GM12878 (cell line): ENCODE results near the gene NECAB2.

Experiments used
- BRCA1 ChIP-seq: IDR thresholded peaks from 2 replicates; pipeline ENCODE4 v1.6.1; 2011; ENCODE audit warnings: low read depth, low read length, improper control_type of control experiment
- CBFB ChIP-seq: IDR thresholded peaks from 2 replicates; pipeline ENCODE4 v1.6.1; 2016; ENCODE audit warnings: antibody characterized with exemption, low read depth
- CHD1 ChIP-seq: IDR thresholded peaks from 2 replicates; pipeline ENCODE4 v1.6.1; 2012; ENCODE audit warnings: low read depth, low read length, improper control_type of control experiment
- FOXK2 ChIP-seq: fragments of 450-650 bp; IDR thresholded peaks from 2 replicates; pipeline ENCODE4 v1.6.1; 2017; ENCODE audit warnings: mild to moderate bottlenecking, moderate library complexity
- JUND ChIP-seq: IDR thresholded peaks from 2 replicates; pipeline ENCODE4 v1.6.1; 2012; ENCODE audit warnings: low read depth, mild to moderate bottlenecking, low read length, improper control_type of control experiment, moderate library complexity
- LARP7 ChIP-seq: fragments of 450-650 bp; IDR thresholded peaks from 2 replicates; pipeline ENCODE4 v1.6.1; 2017; ENCODE audit warnings: mild to moderate bottlenecking
- POLR2A ChIP-seq: IDR thresholded peaks from 2 replicates; pipeline ENCODE4 v1.6.1; 2011; ENCODE audit warnings: low read depth, mild to moderate bottlenecking, low read length
- RELA ChIP-seq: fragments of 450-650 bp; IDR thresholded peaks from 2 replicates; pipeline ENCODE4 v1.8.0; 2014; ENCODE audit warnings: borderline replicate concordance; ENCODE audit not compliant: partially characterized antibody
- RFX5 ChIP-seq: IDR thresholded peaks from 2 replicates; pipeline ENCODE4 v1.6.1; 2011; ENCODE audit warnings: low read depth, low read length, improper control_type of control experiment
- STAT1 ChIP-seq: fragments of 450-650 bp; conservative IDR thresholded peaks from 2 replicates; pipeline ENCODE4 v1.6.1; 2014; ENCODE audit warnings: antibody characterized with exemption, mild to moderate bottlenecking
- TARDBP ChIP-seq: IDR thresholded peaks from 2 replicates; pipeline ENCODE4 v1.6.1; 2016; ENCODE audit warnings: borderline replicate concordance
- ZBTB33 ChIP-seq: fragments of 450-650 bp; IDR thresholded peaks from 2 replicates; pipeline ENCODE4 v1.6.1; 2017; ENCODE audit warnings: mild to moderate bottlenecking
- TF ChIP-seq, protein P1 (sequence below), 3 experiments: IDR thresholded peaks in 2 of 3; conservative IDR thresholded peaks in 1 of 3; 2 replicates each; pipeline ENCODE4 v1.5.1; 2011; ENCODE audit warnings: low read depth in 3 of 3, low read length in 3 of 3, mild to moderate bottlenecking in 3 of 3, control low read depth in 2 of 3, moderate library complexity in 2 of 3, inconsistent platforms in 1 of 3, mixed read lengths in 1 of 3; ENCODE audit not compliant: control insufficient read depth in 2 of 3, insufficient read depth in 1 of 3; ENCODE audit errors: extremely low read depth in 1 of 3

DNA sequence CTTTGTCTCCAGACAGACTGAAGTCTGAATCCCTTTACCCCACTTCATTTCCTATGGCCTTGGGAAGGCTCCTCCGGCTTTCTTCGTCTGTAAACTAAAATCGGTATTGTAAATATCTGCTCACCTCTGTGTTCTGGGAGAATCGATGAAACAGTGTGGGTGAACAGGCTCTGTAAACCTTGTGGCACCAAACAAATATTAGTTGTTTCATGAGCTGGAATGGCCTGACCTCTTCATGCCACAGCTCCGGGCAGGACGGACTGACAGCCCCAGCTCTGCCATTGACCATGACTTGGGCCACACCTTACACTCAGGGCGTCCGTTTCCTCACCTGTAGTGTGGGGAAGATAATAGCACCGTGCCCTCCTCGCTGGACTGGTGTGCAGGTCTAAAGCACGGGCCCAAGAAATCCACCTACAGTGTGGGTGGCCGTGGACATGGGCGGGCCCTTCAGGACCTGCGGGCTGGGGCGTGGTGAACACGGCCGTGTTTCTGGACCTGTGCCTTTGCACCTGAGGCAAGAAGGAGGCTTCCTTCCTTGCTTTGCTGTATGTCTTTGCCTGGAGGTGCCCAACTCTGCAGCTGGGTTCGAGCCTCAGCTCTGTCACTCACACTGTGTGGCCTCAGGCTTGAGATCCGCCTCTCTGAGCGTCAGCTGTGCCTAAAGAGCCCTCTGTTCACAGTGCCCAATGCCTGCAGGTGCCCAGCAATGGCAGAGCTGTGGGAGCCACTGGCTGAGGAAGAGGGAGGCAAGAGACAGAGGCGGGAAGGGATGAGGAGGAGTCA lies 21.1 kb upstream of the NECAB2 start:
- no peak for TF ChIP-seq FOXK2
- TF ChIP-seq ZBTB33: no peak
- TF ChIP-seq, protein P1, sequence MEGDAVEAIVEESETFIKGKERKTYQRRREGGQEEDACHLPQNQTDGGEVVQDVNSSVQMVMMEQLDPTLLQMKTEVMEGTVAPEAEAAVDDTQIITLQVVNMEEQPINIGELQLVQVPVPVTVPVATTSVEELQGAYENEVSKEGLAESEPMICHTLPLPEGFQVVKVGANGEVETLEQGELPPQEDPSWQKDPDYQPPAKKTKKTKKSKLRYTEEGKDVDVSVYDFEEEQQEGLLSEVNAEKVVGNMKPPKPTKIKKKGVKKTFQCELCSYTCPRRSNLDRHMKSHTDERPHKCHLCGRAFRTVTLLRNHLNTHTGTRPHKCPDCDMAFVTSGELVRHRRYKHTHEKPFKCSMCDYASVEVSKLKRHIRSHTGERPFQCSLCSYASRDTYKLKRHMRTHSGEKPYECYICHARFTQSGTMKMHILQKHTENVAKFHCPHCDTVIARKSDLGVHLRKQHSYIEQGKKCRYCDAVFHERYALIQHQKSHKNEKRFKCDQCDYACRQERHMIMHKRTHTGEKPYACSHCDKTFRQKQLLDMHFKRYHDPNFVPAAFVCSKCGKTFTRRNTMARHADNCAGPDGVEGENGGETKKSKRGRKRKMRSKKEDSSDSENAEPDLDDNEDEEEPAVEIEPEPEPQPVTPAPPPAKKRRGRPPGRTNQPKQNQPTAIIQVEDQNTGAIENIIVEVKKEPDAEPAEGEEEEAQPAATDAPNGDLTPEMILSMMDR (IDR thresholded peaks at IDR 0.05 in 2 of 3, conservative IDR thresholded peaks at IDR 0.05 in 1 of 3; ENCODE audit: control insufficient read depth in 2 of 3, extremely low read depth in 1 of 3, insufficient read depth in 1 of 3, low read depth in 3 of 3, low read length in 3 of 3): no peak
- no peak for TF ChIP-seq RELA
- no peak for TF ChIP-seq JUND
- no peak for TF ChIP-seq TARDBP
- TF ChIP-seq CHD1: no peak
- TF ChIP-seq RFX5: no peak
- TF ChIP-seq LARP7: no peak
- TF ChIP-seq CBFB: no peak
- TF ChIP-seq STAT1: no peak
- no peak for TF ChIP-seq POLR2A
- no peak for TF ChIP-seq BRCA1
